PFSK-1 (cell line): ENCODE data around the gene LAMA3.

Source experiments
- FOXP2 ChIP-seq: optimal IDR thresholded peaks from 2 replicates; pipeline ENCODE3; 2011; ENCODE audit warnings: borderline replicate concordance, control low read depth, inconsistent platforms; ENCODE audit not compliant: insufficient read depth; ENCODE audit errors: extremely low read length, extremely low read depth
- POLR2AphosphoS5 ChIP-seq: IDR thresholded peaks from 2 replicates; pipeline ENCODE4 v1.6.1; 2012; ENCODE audit warnings: low read depth, mild to moderate bottlenecking, control low read depth, low read length, moderate library complexity
- REST ChIP-seq, 2 experiments: IDR thresholded peaks; 2 replicates each; pipeline versions ENCODE4 v1.6.1 to v1.8.0; 2011 to 2012; ENCODE audit warnings: low read depth in 2 of 2, low read length in 2 of 2, control low read depth in 1 of 2, inconsistent platforms in 1 of 2, mild to moderate bottlenecking in 1 of 2, moderate library complexity in 1 of 2; ENCODE audit not compliant: insufficient read depth in 1 of 2
- SIN3A ChIP-seq: IDR thresholded peaks from 2 replicates; pipeline ENCODE4 v1.6.1; 2012; ENCODE audit warnings: mild to moderate bottlenecking, low read length, moderate library complexity, borderline replicate concordance; ENCODE audit not compliant: insufficient read depth
- TAF1 ChIP-seq: IDR thresholded peaks from 2 replicates; pipeline ENCODE4 v1.6.1; 2012; ENCODE audit warnings: low read length, control low read depth, borderline replicate concordance; ENCODE audit not compliant: insufficient read depth

LAMA3 gene

GRCh38 chr18:23740105-23740830 is 51.0 kb downstream of the LAMA3 start:
- no peak for TF ChIP-seq POLR2AphosphoS5
- TF ChIP-seq SIN3A = no peak
- TF ChIP-seq REST (IDR thresholded peaks at IDR 0.05; ENCODE audit: insufficient read depth in 1 of 2, low read depth in 2 of 2, low read length in 2 of 2) = no peak
- TF ChIP-seq TAF1 = no peak
- no peak for TF ChIP-seq FOXP2

DNA sequence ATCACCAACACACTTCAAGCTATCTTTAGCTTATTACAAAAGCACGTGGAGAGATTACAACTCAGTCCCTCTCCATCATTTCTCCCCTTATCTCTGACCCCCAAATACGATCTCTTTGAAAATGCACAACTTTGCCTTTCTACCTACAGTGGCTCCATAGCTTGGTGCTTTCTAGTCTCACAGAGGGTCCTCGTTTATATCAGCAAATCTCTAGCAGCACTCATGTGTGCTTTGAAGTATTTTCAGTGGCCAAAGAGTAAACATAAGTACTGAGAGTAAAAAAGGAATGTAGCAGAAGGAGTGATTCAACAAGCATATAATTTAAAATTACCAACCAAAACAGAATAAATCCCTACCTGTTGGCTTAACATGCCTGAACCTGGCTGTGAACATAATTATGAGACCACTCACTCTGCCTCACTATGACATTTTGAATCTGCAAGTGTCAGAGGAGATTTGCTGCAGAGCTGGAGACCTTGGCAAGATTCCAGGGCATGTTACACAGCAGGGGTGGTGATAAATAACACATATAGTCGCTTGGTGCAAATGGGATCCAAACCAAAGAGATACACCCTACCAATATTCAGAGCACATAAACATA is 54.6 kb downstream of the LAMA3 start:
- no peak for TF ChIP-seq REST (IDR thresholded peaks at IDR 0.05; ENCODE audit: insufficient read depth in 1 of 2, low read depth in 2 of 2, low read length in 2 of 2)
- no peak for TF ChIP-seq POLR2AphosphoS5
- no peak for TF ChIP-seq TAF1
- no peak for TF ChIP-seq SIN3A
- TF ChIP-seq FOXP2 = no peak

DNA sequence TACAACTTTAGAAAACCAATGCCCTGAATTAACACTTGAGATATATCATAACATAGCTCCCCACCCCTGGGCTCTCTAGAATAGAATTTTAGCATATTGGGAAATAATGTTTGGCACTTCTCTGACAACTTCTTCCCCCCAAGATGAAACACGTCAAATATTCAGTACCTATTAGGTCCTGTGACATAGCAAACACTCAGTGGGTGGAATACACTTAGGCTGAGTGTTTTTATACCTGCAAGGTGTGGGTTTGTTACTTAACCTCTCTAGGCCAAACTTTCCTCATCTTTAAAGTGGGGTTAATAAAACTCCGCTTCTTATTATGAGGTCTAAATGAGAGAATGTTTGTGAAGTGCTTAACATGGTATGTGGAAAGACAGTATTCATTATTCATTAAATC is 56.1 kb downstream of the LAMA3 start:
- no peak for TF ChIP-seq SIN3A
- no peak for TF ChIP-seq TAF1
- no peak for TF ChIP-seq POLR2AphosphoS5
- no peak for TF ChIP-seq REST (IDR thresholded peaks at IDR 0.05; ENCODE audit: insufficient read depth in 1 of 2, low read depth in 2 of 2, low read length in 2 of 2)
- no peak for TF ChIP-seq FOXP2

DNA sequence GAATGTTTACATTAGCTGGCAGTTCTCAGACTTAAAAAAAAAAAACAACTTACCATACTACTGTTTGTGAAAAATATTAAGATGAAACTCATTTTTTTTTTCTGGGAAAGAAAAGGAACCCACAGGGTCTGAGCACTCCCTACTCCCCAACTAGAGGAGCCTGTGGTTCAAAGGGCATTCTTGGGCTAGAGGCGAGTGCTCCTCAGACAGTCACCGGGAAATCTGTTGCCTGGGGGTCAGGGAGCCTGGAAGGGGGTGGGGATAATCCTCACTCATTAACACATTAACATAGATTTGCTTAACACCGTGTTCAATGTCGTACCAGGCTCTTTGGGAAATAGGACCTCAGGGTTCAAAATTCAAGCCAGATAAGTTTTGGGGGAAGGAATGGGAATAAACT is 57.6 kb downstream of the LAMA3 start:
- TF ChIP-seq FOXP2 (no peak), POLR2AphosphoS5 (no peak), SIN3A (no peak), REST (IDR thresholded peaks at IDR 0.05; ENCODE audit: insufficient read depth in 1 of 2, low read depth in 2 of 2, low read length in 2 of 2) (no peak)
